ENCODE measurements around the gene WNT5B.

WNT5B gene

GRCh38 chr12:1650260-1650977, 21.4 kb downstream of the WNT5B start:
- DNase-seq (ENCODE audit: low read depth in 2 of 2, low spot score in 1 of 2): no peak

GRCh38 chr12:1650978-1651361, 21.9 kb downstream of the WNT5B start:
- DNase-seq (ENCODE audit: low read depth in 2 of 2, low spot score in 1 of 2): no peak

DNA sequence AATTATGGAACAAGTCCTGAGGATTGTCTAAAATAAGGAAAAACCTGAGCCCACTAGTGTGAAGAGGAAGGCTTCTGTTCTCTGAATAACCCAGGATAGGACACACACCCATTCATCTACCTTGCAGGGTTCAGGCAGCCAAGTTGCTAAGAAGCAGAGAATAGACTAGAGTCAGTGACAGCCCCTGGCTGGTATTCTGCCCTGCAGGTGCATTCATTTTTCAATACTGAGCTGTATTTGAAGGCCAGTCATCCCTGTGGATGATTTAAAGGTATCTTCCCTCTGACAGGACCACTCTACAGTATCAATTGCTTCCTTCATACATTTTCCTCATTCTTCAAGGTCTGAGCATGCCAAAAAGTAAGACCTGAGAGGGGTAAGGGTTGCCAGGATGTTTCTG, 22.9 kb downstream of the WNT5B start:
- DNase-seq (ENCODE audit: low read depth in 2 of 2, low spot score in 1 of 2): no peak

DNA sequence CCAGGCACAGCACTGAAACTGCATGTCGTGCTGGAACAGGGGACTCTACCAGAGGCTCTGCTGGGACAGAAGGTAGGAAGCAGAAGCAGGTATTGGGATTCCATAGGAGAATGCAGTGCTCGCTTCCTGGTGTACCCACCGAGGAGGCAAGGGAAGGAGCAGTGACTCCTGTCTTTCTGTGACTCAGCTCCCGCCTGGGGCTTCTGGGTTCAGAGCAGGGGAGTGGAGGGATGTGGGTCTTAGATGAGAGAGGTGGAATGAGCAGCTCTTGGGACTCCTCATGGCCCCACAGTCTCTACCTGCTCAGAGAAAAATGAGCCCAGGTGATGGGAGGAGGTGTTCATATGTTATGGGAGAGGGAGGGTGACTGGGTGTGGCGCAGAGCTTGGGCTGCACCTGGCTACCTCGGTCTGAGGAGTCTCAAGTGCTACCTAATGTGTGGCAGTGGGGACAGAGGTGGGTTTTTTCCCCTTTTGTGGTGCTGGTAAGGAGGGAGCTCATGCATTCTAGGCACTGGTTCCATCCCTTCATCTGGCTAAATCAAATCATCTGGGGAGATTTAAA, 26.3 kb downstream of the WNT5B start:
- DNase-seq (ENCODE audit: low read depth in 2 of 2, low spot score in 1 of 2): no peak

- DNase-seq (ENCODE audit: low read depth in 2 of 2, low spot score in 1 of 2): no peak
Observed at GRCh38 chr12:1656902-1657301, 27.9 kb downstream of the WNT5B start.

DNA sequence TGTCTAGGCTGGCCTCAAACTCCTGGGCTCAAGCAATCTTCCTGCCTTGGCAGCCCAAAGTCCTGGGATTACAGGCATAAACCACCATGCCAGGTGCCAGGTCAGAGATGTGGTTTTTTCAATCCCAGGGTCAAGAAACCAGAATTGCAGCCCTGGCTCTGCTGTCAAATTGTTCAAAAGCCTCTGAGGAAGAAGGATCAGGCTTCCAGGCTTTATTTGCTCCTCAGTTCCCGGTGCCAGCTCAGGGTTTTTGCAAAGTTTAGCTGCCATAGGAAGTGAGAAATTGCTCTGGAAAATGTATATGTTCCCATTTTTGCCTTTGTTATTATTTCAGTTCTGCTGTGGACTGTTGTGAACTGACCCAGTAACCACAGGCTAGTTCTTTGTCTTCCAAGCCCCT, 28.7 kb downstream of the WNT5B start:
- no peak for DNase-seq (ENCODE audit: low read depth in 2 of 2, low spot score in 1 of 2)

GRCh38 chr12:1660304-1661187, 31.5 kb downstream of the WNT5B start:
- DNase-seq (ENCODE audit: low read depth in 2 of 2, low spot score in 1 of 2): peak in 1 of 2 donors; percentile 26

DNA sequence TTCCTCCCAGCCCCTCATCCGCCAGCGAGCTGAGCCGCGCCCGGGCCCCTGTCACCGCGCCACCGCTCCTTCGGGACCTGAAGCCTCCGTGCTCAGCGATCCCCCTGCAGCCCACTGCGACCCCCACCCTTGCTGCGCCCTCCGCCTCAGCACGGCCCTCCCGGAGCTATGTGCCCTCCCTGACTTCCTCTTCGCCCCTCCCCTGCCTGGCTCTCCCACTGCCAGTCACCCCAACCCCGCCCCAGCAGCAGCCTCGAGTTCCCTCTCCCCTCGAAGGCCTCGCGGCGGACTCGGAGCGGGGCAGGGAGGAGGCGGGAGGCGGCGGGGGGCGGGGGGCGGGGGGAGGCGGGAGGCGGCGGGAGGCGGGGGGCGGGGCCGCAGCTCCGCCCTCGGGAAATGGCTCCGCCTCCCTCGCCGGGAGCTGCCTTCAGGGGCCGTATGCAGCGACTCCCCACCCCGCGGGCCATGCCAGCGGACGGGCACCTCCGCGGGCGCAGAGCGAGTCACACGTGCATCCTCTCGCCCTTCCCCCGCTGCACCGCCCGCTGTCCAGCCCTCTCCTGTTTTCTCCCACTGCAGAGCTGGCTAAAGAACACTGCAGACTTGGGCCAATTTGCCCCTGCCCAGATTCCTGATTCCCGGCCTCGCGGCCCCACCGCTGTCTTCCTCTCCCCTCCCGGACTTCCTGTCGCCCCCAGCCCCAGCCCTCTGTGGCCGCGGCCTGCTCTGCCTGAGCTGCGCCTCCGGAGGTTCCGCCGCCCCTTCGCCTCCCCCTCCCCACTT, 32.7 kb downstream of the WNT5B start:
- DNase-seq (ENCODE audit: low read depth in 2 of 2, low spot score in 1 of 2): peak; percentile 29 to 60

GRCh38 chr12:1662761-1663439, 33.9 kb downstream of the WNT5B start:
- DNase-seq (ENCODE audit: low read depth in 2 of 2, low spot score in 1 of 2): no peak

DNA sequence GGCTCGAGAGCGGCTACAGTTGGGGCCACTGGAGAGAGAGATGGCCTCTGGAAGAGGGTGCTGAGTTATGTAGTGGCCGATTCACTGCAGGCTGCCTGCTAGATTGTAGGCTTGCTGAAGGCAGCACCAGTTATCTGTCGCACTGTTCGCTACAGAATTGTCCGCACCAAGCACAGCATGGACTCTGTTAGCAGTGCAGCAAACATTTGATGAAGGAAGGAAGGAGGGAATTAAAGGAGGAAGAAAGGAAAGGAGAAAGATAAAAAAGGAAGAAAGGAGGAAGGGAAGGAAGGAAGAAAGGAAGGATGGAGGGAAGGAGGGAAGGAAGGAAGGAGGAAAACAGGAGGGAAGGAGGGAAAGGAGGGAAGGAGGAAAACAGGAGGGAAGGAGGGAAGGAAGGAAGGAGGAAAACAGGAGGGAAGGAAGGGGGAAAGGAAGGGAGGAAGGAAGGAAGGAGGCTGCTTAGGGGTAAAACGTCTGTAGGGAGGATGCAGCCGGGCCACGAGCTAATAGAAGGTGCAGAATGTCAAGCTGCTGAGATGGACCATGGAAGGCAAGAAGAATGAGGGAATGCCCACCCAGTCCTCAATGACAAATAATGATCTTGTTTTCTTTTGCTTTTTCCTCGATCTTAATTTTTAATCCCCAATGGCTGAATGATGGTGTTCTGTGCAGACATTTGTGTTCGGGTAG, 34.6 kb downstream of the WNT5B start:
- DNase-seq (ENCODE audit: low read depth in 2 of 2, low spot score in 1 of 2): no peak

GRCh38 chr12:1665366-1665765, 36.3 kb downstream of the WNT5B start:
- DNase-seq (ENCODE audit: low read depth in 2 of 2, low spot score in 1 of 2): no peak

GRCh38 chr12:1666215-1666614, 37.2 kb downstream of the WNT5B start:
- no peak for DNase-seq (ENCODE audit: low read depth in 2 of 2, low spot score in 1 of 2)

DNA sequence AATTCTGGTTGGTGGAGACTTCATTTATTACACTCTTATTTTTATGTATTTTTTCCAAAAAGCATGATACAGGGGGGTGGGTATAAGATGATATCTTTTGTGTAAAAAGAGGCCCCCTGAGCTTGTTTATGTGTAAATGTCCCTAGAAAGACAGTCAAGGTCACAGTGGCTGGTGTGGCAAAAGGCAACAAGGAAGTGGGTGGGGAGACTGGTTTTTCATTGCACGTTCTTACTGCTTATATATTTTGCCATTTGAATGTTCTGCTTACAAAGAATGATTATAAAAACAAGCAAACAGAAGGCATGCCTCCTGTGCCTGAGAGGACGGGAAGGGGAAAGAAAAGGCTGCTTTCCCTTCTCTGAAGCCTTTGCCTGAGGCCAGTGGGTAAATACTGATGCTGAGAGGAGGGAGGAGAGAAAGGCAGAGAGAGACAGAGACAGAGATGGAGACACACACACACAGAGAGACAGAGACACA, 37.7 kb downstream of the WNT5B start:
- DNase-seq (ENCODE audit: low read depth in 2 of 2, low spot score in 1 of 2): no peak

- DNase-seq (ENCODE audit: low read depth in 2 of 2, low spot score in 1 of 2): no peak
Observed at GRCh38 chr12:1668833-1669543, 40.0 kb downstream of the WNT5B start.

- DNase-seq (ENCODE audit: low read depth in 2 of 2, low spot score in 1 of 2): no peak
Observed at GRCh38 chr12:1670358-1671268, 41.6 kb downstream of the WNT5B start.

DNA sequence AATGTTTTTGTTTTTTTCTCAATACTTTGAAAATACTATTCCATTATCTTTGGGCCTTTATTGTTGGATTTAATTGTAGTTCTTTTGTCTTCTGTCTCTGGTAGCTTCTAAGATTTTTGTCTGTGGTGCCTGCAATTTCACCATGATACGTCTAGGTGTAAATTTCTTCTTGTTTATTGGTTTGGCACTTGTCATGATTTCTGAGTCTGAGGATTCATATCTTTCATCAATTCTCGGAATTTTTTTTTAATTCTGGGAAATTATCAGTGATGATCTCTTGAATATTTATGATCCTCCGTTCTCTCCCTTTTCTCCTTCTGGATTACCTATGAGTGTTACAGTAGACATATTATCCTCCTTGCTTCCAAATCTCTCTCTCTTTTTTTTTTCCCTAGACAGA, 47.0 kb downstream of the WNT5B start:
- no peak for DNase-seq (ENCODE audit: low read depth in 2 of 2, low spot score in 1 of 2)

- no peak for DNase-seq (ENCODE audit: low read depth in 2 of 2, low spot score in 1 of 2)
Observed at GRCh38 chr12:1680804-1681492, 51.9 kb downstream of the WNT5B start.

DNA sequence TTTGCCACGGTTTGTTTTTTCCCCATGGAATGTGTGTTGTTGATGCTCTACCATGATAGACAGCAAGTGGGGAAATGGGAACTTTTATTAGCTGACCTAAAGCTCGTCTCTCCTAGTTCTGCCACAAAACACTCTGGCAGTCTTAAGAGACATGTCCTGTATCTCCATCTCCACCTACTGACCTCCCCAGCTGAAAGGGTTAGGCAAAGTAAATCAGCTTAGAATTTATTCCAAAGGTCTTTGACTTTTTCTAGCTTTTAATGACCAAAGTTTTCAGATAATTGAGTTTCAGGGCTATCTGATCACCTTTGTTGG, 52.4 kb downstream of the WNT5B start:
- DNase-seq (ENCODE audit: low read depth in 2 of 2, low spot score in 1 of 2): no peak

All from stimulated activated CD8-positive, alpha-beta memory T cell treated with anti-CD3 and anti-CD28 coated beads, Interleukin-4, amount 100 ng/mL, for 1 hour (primary cell).